ENCODE measurements around the gene LORICRIN.

LORICRIN gene

DNA sequence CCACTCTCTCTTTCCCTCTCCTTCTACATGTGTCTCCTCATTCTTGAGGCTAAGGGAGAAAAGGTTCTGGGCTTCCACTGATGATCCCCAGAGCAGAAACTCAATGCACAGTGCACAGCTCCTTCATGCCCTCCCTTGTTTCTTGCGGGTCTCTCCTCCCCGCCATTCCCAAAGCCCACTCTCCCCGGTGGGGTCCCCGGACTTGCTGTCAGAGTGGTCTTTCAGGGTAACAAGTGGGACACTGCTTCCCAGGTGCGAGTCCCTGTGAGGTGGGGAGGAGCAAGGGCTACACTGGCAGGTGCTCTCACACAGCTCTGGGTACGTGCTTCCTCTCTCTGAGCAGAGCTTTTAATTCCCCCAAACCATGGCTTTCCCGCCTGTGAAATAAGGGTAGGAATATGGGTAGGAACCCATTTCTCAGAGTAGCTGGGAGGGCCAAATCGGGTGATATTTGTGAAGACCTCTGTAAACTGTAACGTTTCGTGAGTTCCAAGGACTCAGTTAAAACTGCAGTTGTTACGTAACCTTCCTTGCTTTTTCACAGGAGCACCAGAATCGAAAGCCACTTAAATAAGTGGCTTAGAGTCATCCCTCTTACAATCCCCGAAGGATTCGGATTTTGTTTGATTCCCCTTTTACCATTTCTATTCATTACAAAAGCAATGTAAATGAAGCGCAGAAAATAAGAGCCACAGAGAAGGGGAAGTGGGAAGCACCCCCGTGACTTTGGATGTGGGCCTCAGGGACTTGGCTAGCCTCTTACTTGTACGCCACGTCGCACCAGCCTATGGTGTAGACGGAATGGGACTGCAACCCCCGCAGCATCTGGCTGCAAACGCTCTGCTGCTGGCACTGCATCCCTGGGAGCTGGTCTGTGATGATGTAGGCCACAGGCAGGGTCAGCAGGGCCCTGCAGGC is 47.1 kb downstream of the LORICRIN start:
- no peak for DNase-seq (ENCODE audit: low read depth in 2 of 2)

- DNase-seq (ENCODE audit: low read depth in 2 of 2), result no peak
These were observed 47.7 kb downstream of the LORICRIN start for GRCh38 chr1:153307221-153307600.

DNA sequence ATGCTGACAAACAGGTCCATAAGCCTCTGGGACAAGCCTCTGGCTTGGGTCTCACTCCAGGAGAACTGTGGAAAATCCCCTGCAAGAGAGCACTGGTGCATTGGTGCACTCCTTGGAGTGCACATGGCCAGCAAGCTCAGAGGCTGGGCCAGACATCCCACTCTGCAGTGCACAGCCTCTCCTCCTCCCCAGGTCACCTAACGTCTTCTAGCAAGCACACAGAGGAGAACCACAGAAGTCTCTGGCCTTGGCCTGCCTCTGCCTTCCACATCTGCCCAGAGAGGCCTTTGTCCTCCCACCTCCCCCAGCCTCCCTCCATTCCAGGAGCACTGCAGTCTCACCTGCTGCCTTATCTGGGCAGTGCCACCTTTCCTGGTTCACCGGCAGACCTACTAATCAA is 49.1 kb downstream of the LORICRIN start:
- no peak for DNase-seq (ENCODE audit: low read depth in 2 of 2)

DNA sequence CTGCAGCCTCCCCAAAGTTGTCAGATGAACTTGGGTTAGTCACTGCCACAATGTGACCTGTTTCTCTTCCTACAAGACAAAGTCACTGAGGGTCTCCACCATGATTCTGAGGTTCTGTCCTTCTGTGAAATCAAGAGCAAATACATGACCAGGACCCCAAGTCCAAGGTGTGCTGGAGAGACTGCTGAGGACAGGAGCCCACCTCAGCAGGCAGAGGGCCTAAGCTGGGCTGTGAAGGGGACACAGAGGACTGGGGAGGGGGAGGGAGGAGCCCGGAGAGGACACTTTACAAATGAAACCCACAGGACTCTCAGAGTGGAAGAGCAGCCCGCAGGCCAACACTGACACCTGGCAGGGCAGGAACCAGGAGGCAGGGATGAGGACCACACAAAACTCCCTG is 50.0 kb downstream of the LORICRIN start:
- no peak for DNase-seq (ENCODE audit: low read depth in 2 of 2)

DNA sequence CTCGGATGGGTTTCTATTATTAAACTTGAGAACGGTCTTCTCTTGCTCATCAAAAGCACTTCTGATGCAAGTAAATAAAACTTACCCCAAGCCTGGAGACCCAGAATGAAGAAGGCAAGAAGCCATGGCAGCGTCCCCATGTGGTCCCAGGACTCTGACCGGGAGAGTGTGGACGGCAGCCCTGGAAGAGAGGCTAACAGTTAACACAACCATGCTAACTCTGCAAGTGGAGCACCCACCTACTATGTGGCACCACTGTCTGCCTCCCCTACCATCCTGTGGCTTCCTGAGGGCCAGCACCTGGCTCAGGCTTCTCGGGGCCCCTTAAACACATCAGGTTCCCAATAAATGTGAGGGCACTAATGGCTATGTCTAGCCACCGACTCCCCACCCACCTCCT is 51.0 kb downstream of the LORICRIN start:
- no peak for DNase-seq (ENCODE audit: low read depth in 2 of 2)
